Measurements from ENCODE around the gene EPHB2. TPM values are rescaled to one million over a fixed set of nuclear protein-coding genes. Genes with fewer than 3 reads are reported as not detected.
A peak's percentile ranks its signal among the peaks of the same experiment; 100 is the strongest.

The EPHB2 gene
- total RNA-seq, 2 donors from 2014 or later = not detected

DNA sequence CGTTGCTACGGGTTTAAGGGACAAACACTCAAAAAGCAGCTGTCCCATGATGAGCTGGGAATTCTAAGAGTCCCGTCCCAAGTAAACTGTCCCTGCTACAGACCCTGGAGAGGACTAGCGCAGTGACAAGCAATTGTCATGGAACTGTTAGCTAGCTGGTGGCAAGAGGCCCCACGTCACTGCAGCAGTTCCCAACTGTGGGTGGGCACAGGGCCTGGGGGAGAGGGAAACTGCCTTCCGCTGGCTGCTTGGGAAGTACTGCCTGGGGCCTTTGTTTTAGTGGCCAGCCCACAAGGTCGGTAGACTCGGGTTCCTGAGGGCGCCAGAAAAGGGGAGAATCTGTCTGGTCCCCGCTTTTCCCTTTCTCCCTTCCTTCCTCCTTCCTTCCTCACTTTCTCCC is 164.6 kb downstream of the EPHB2 start:
- no peak for DNase-seq (ENCODE audit: low spot score in 2 of 2)
- Mint-ChIP-seq H3K9me3 (no peaks in the 10 kb centered on the region), H3K36me3 (no peaks in the 10 kb centered on the region), H3K27ac (no peak overlapping the region)
- no peak for ATAC-seq

- DNase-seq (ENCODE audit: low spot score in 2 of 2) (no peak), ATAC-seq (no peak)
- Mint-ChIP-seq H3K36me3 (no peaks in the 10 kb centered on the region), H3K9me3 (no peaks in the 10 kb centered on the region), H3K27ac (no peak overlapping the region)
Observed at GRCh38 chr1:22875841-22876240, 165.2 kb downstream of the EPHB2 start.

DNA sequence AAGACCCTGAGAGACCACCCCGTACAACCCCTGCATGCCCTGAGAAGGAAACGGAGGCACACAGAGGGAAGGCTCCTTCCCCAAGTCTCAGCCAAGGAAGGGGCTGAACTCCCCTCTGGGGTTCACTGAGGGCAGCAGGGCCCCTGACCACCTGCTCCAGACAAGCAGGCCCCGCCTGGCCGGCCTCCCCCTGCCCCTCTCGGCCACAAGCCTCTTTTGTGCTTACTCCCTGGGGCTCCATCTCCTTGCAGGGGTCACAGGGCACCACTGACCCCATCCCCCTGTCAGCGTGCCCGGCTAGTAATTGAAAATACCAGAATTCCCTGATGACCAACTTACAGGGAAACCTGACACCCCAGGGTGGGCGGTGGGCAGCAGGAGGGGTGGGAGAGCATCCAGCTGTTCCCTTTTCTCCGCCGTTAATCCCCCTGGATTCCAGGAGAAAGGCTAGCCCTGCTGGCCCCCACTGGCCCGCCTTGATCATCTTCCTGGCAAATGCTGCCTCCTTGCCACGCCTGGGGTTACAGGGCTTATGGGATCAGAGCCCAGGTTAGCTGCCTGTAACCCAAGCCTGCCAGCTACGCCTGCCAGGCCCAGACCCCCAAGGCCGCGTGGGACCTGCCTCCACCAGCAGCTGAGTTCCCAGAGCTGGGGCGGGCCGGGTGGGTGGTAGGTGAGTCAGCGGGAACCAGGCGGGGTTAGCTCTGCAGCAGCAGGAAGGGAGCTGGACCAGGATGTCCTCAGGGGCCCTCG is 165.9 kb downstream of the EPHB2 start:
- no peak overlapping the region for H3K27ac Mint-ChIP-seq
- no peak for ATAC-seq
- H3K9me3 Mint-ChIP-seq = no peaks in the 10 kb centered on the region
- H3K36me3 Mint-ChIP-seq = no peaks in the 10 kb centered on the region
- DNase-seq (ENCODE audit: low spot score in 2 of 2) = no peak

DNA sequence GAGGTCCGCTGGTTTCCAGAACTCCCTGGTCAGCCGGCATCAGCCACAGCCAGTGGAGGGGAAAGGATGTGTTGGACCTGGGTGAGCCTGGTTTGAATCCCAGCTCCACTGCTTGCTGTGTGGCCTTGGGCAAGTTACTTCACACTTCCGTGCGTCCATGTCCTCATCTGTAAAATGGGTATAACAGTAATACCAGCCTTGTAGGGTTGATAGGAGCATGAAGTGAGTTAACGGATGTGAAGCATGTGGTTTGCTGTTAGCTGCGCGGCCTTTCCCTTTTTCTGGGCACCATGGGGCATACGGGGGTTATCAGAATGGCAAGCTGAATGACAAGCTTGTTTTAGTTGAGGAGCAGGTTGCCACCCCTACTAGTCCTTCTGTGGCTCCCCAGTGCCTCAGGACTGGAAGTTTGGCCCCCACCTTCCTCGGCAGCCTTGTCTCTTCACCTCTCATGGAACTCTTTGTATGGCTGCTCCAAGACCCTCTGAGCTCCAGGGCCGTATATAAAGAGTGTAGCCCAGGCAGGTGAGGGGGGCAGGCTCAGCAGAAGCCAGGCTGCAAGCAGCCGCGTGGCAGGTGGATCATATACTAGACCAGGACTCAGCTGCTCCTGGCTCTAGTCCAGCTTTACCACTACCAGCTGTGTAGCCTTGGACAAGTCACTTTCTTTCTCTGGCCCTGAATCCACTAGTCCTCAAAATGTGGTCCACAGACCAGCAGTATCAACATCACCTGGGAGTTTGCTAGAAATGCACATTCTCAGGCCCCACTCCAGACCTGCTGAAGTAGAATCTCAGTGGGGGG is 166.7 kb downstream of the EPHB2 start:
- Mint-ChIP-seq H3K27ac (peak overlapping the region in 1 of 2 donors; percentile 55), H3K36me3 (no peaks in the 10 kb centered on the region), H3K9me3 (no peaks in the 10 kb centered on the region)
- DNase-seq (ENCODE audit: low spot score in 2 of 2) = no peak
- ATAC-seq = no peak

GRCh38 chr1:22877980-22878379 is 167.3 kb downstream of the EPHB2 start:
- DNase-seq (ENCODE audit: low spot score in 2 of 2) = no peak
- Mint-ChIP-seq H3K9me3 (no peaks in the 10 kb centered on the region), H3K27ac (peak overlapping the region in 1 of 2 donors; percentile 55), H3K36me3 (no peaks in the 10 kb centered on the region)
- no peak for ATAC-seq

- DNase-seq (ENCODE audit: low spot score in 2 of 2) (no peak), ATAC-seq (no peak)
- H3K9me3 Mint-ChIP-seq = no peaks in the 10 kb centered on the region
- H3K36me3 Mint-ChIP-seq = no peaks in the 10 kb centered on the region
- no peak overlapping the region for H3K27ac Mint-ChIP-seq
Observed at GRCh38 chr1:22878626-22879025, 168.0 kb downstream of the EPHB2 start.

DNA sequence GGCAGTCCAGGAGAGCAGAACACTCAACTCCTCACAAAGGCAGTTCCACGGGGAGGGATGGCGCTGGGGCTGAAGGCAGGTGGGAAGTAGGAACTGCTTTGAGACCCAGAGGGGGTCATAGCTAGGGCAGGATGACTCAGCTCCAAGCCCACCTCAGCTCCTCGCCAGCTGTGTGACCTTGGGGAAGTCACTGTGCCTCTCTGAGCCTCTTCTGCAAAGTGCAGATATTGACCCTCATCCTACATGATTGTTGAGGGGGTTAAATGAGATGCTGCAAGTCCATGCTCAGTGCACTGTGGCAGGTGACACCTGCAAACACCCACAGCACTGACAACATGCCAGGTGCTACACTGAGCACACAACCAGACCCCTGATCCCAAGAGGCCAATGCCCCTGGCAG is 168.8 kb downstream of the EPHB2 start:
- Mint-ChIP-seq H3K27ac (no peak overlapping the region), H3K9me3 (no peaks in the 10 kb centered on the region), H3K36me3 (no peaks in the 10 kb centered on the region)
- ATAC-seq (no peak), DNase-seq (ENCODE audit: low spot score in 2 of 2) (no peak)

DNA sequence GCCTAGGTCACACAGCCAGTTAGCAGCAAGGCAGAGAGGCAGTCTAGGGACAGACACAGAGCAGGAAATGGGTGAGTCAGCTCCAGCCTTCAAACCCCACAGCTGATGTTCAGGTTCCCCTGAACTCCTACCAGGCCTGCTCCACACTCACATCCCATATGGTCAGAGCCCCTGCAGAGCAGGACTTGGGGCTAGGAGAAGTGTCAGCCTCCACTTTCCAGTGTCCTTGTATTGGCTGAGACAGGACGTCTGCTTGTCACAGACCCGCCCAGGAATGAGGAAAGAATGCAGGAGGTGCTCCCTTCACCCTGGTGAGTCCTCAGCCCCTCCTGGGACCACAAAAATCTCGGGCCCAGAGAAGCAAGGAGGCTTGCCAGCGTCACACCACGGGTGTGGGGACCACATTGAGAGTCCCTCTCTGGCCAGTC is 169.5 kb downstream of the EPHB2 start:
- H3K36me3 Mint-ChIP-seq = no peaks in the 10 kb centered on the region
- H3K9me3 Mint-ChIP-seq = no peaks in the 10 kb centered on the region
- H3K27ac Mint-ChIP-seq = no peak overlapping the region
- ATAC-seq = peak in 1 of 2 donors; percentile 34
- DNase-seq (ENCODE audit: low spot score in 2 of 2) = no peak

DNA sequence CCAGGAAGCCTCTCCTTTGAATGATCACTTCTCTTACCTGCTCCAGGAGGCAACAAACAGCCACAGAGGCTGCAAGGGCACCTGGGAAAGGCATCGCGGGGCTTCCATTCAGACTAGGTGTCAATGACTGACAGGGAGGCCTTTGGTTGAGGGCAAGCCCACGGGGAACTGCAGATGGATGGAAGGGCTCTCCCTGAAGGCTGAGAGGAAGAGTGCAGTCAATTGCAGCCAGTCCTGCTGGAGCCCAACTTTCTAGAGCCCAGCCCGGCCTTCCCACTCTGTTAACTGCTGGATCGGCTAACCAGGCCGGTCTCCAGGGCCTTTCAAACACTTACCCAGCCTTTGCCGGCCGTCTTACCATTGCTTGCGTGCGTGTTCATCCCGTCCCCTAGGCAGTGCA is 172.8 kb downstream of the EPHB2 start:
- Mint-ChIP-seq H3K27ac (no peak overlapping the region), H3K9me3 (no peaks in the 10 kb centered on the region), H3K36me3 (no peaks in the 10 kb centered on the region)
- ATAC-seq = no peak
- no peak for DNase-seq (ENCODE audit: low spot score in 2 of 2)

DNA sequence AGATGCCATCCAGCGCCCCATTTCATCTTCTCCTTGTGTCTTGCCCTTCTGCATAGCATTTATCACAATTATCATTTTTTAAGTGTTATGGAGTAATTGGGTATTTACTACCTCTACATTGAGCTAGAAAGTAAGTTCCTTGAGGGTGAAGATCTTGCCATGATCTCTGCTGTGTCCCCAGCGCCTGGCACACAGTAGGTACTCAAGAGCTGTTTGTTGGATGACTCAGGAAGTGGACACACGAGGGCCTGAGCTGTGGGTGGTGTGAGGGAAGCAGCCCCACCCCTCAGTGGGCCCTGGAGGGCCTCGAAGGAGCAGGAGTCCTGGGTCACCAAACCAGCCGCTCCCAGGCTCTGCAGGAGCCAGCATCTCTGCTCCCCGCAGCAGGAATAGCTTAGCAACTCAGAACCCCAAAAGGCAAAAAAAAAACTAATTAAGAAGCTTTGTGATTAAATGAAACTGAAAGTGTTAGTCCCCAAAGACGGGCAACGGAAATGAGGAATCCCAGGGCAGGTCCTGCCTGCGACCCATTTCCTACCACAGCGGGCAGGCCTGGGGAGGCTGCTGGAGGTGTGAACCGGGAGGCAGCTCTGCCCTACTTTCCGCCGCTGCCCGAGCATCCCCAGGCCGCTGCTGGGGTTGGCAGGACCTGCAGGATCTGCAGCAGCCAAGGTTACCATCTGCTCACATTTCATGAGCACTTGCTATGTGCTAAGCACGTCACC is 174.3 kb downstream of the EPHB2 start:
- peak overlapping the region; percentile 4 to 39 for H3K27ac Mint-ChIP-seq
- no peaks in the 10 kb centered on the region for H3K9me3 Mint-ChIP-seq
- DNase-seq (ENCODE audit: low spot score in 2 of 2) (no peak), ATAC-seq (peak; percentile 44 to 55)
- no peaks in the 10 kb centered on the region for H3K36me3 Mint-ChIP-seq

GRCh38 chr1:22886211-22886610 is 175.6 kb downstream of the EPHB2 start:
- H3K36me3 Mint-ChIP-seq = no peaks in the 10 kb centered on the region
- H3K9me3 Mint-ChIP-seq = no peaks in the 10 kb centered on the region
- no peak for DNase-seq (ENCODE audit: low spot score in 2 of 2)
- ATAC-seq = no peak
- H3K27ac Mint-ChIP-seq = no peak overlapping the region

- no peak for ATAC-seq
- DNase-seq (ENCODE audit: low spot score in 2 of 2) = no peak
- H3K36me3 Mint-ChIP-seq = no peaks in the 10 kb centered on the region
- no peaks in the 10 kb centered on the region for H3K9me3 Mint-ChIP-seq
- no peak overlapping the region for H3K27ac Mint-ChIP-seq
Observed at GRCh38 chr1:22887491-22887890, 176.9 kb downstream of the EPHB2 start.

DNA sequence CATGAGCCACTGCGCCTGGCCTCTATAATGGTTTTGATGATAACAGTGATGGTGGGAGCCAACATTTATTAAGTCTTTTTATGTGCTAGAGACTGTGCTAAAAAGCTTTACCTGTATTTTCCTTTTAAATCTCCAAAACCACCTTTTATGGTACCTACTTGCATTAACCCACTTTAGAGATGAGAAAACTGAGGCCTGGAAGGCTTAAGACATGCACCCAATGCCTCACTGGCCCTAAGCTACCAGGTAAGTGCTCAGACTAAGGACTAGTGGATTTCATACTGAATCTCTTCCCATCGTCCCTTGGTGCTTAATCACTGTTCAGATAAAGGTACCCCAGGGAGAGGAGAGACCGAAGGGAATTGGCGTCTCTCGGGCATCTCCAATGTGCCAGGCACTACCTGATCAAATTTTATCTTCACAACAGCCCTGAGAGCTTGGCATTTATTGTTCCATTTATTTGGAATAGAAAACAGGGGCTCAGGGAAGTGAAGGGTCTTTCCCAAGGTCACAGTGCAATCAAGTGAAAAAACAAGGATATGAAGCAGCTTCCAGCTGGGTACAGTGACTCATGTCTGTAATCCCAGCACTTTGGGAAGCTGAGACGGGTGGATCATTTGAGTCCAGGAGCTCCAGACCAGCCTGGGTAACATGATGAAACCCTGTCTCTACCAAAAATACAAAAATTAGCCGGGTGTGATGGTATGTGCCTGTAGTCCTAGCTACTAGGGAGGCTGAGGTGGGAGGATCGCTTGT is 177.9 kb downstream of the EPHB2 start:
- DNase-seq (ENCODE audit: low spot score in 2 of 2) = no peak

GRCh38 chr1:22889213-22889827 is 178.7 kb downstream of the EPHB2 start:
- Mint-ChIP-seq H3K36me3 (no peaks in the 10 kb centered on the region), H3K9me3 (no peaks in the 10 kb centered on the region), H3K27ac (no peak overlapping the region)
- ATAC-seq (peak in 1 of 2 donors; percentile 50), DNase-seq (ENCODE audit: low spot score in 2 of 2) (no peak)

More for the DNA sequence above, 177.9 kb downstream of the EPHB2 start:
- ATAC-seq = no peak
- Mint-ChIP-seq H3K27ac (no peak overlapping the region), H3K36me3 (no peaks in the 10 kb centered on the region), H3K9me3 (no peaks in the 10 kb centered on the region)

GRCh38 chr1:22892789-22893188 is 182.2 kb downstream of the EPHB2 start:
- H3K36me3 Mint-ChIP-seq = no peaks in the 10 kb centered on the region
- no peak for DNase-seq (ENCODE audit: low spot score in 2 of 2)
- no peaks in the 10 kb centered on the region for H3K9me3 Mint-ChIP-seq
- no peak overlapping the region for H3K27ac Mint-ChIP-seq
- ATAC-seq = no peak

- H3K27ac Mint-ChIP-seq = no peak overlapping the region
- no peaks in the 10 kb centered on the region for H3K36me3 Mint-ChIP-seq
- DNase-seq (ENCODE audit: low spot score in 2 of 2) = no peak
- no peak for ATAC-seq
- no peaks in the 10 kb centered on the region for H3K9me3 Mint-ChIP-seq
Observed at GRCh38 chr1:22893292-22893691, 182.7 kb downstream of the EPHB2 start.

Data from activated naive CD4-positive, alpha-beta T cell treated with anti-CD3 and anti-CD28 coated beads, Interleukin-2, amount 50 U/mL, for 72 hours (primary cell).